ENCODE data around the gene TRMT2A.

Gene TRMT2A

DNA sequence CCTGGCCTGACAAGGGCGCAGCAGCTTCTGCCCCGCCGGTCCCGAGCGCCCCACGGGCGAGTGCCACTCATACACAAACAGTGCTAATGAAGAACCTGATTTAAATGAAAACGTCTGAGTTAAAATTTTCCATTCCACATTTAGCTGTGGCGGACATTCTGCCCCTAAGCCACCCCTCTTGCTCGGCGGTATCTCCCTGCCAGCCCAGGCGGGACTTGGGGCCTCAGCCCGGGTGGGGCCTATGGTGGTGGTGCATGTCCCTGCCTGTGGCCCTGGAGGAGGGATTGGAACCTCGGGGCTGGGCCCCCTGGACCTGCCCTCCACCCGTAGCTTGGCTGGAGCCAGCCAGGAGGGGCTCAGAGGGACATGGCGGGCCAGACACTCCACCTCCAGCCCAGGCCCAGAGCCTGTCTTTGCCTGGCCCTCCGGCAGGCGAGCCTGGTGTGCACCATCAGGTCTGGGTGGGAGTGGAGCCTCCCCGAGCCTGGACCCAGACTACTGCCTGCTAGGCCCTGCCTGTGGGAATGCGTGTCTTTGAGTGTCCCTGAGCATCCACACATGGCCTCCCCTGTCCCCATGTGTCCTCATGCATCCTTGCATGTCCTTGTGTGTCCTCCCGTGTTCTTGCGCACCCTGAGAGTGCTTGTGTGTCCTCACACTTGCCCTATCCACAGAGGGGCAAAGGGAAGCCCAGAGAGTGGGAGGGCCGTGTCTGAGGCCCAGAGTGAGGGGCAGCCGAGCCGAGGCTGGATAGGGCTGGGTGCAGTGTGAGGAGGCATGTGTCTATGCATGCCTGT lies 19.0 kb upstream of the TRMT2A start:
- TF ChIP-seq FOXM1 (IDR thresholded peaks at IDR 0.05; ENCODE audit: borderline replicate concordance, low read depth) (no peak), EGR1 (IDR thresholded peaks at IDR 0.05) (no peak), YY1 (IDR thresholded peaks at IDR 0.05; ENCODE audit: low read depth) (no peak), TAF1 (IDR thresholded peaks at IDR 0.05; ENCODE audit: low read depth) (no peak), TCF12 (IDR thresholded peaks at IDR 0.05; ENCODE audit: low read depth) (no peak), CREB1 (IDR thresholded peaks at IDR 0.05; ENCODE audit: low read depth) (no peak), TEAD4 (IDR thresholded peaks at IDR 0.05) (no peak), NFIC (IDR thresholded peaks at IDR 0.05) (no peak), CEBPB (IDR thresholded peaks at IDR 0.05) (no peak), EP300 (IDR thresholded peaks at IDR 0.05; ENCODE audit: borderline replicate concordance) (no peak), RAD21 (IDR thresholded peaks at IDR 0.05; ENCODE audit: low read depth) (no peak), ZBTB7A (IDR thresholded peaks at IDR 0.05; ENCODE audit: low read depth) (no peak)
- TF ChIP-seq, protein P1, sequence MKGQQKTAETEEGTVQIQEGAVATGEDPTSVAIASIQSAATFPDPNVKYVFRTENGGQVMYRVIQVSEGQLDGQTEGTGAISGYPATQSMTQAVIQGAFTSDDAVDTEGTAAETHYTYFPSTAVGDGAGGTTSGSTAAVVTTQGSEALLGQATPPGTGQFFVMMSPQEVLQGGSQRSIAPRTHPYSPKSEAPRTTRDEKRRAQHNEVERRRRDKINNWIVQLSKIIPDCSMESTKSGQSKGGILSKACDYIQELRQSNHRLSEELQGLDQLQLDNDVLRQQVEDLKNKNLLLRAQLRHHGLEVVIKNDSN (IDR thresholded peaks at IDR 0.05), result no peak
- TF ChIP-seq, protein P2, sequence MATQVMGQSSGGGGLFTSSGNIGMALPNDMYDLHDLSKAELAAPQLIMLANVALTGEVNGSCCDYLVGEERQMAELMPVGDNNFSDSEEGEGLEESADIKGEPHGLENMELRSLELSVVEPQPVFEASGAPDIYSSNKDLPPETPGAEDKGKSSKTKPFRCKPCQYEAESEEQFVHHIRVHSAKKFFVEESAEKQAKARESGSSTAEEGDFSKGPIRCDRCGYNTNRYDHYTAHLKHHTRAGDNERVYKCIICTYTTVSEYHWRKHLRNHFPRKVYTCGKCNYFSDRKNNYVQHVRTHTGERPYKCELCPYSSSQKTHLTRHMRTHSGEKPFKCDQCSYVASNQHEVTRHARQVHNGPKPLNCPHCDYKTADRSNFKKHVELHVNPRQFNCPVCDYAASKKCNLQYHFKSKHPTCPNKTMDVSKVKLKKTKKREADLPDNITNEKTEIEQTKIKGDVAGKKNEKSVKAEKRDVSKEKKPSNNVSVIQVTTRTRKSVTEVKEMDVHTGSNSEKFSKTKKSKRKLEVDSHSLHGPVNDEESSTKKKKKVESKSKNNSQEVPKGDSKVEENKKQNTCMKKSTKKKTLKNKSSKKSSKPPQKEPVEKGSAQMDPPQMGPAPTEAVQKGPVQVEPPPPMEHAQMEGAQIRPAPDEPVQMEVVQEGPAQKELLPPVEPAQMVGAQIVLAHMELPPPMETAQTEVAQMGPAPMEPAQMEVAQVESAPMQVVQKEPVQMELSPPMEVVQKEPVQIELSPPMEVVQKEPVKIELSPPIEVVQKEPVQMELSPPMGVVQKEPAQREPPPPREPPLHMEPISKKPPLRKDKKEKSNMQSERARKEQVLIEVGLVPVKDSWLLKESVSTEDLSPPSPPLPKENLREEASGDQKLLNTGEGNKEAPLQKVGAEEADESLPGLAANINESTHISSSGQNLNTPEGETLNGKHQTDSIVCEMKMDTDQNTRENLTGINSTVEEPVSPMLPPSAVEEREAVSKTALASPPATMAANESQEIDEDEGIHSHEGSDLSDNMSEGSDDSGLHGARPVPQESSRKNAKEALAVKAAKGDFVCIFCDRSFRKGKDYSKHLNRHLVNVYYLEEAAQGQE (IDR thresholded peaks at IDR 0.05; ENCODE audit: low read depth), result no peak
- TF ChIP-seq, protein P3, sequence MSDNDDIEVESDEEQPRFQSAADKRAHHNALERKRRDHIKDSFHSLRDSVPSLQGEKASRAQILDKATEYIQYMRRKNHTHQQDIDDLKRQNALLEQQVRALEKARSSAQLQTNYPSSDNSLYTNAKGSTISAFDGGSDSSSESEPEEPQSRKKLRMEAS (IDR thresholded peaks at IDR 0.05), result no peak

DNA sequence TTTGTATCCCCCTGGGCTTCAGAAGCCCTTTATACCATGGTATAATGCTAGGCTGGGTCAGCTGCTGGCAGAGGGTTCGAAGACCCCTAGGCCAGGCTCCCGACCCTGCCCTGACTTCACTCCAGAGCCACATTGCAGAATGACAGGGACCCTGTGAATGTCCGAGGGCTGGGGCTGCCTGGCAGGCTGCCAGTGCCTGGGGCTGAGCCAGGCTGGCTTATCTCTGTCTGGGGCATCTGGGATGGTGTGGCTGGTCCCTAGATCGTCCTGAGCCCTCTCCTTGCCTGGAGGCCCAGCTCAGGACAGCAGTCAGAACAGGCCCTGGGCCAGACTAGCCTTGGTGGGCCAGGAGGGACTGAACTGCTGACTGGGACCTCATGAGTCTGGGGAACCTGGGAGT lies 18.2 kb upstream of the TRMT2A start:
- no peak for TF ChIP-seq CREB1 (IDR thresholded peaks at IDR 0.05; ENCODE audit: low read depth)
- TF ChIP-seq, protein P1 (IDR thresholded peaks at IDR 0.05), result no peak
- no peak for TF ChIP-seq CEBPB (IDR thresholded peaks at IDR 0.05)

DNA sequence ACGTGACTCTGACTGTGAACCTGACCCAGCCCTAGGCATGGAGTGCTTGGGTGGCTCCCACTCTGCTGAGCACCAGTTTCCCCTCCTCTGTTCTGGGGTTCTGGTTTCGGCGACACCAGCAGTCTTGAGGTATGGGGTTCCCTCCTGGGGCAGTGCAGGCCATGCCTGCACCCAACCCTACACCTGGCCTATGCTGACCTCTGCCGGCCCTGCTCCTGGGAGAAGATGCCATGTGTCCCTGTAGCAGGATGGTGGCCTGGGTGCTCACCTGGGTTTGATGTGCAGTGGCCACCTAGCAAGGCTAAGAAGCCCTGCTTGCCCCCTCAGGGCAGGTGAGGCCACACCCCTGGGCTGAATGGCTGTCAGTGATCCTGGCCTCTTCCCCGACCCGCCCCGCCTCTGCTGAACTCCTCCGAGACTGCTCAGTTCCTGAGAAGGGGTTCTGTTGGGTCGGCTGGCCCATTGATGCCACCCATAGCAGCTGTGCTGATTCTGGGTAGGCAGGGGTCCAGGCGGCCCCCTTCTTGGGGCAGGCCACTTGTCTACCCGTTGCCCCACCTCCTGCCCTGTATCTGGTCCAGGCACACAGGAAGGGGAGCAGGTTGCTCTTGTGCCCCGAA lies 17.0 kb upstream of the TRMT2A start:
- no peak for TF ChIP-seq TEAD4 (IDR thresholded peaks at IDR 0.05)
- TF ChIP-seq TAF1 (IDR thresholded peaks at IDR 0.05; ENCODE audit: low read depth), result no peak
- TF ChIP-seq, protein P1 (IDR thresholded peaks at IDR 0.05), result no peak
- no peak for TF ChIP-seq RAD21 (IDR thresholded peaks at IDR 0.05; ENCODE audit: low read depth)
- TF ChIP-seq, protein P3 (IDR thresholded peaks at IDR 0.05), result no peak
- TF ChIP-seq TCF12 (IDR thresholded peaks at IDR 0.05; ENCODE audit: low read depth), result no peak
- TF ChIP-seq YY1 (IDR thresholded peaks at IDR 0.05; ENCODE audit: low read depth), result no peak
- TF ChIP-seq, protein P2 (IDR thresholded peaks at IDR 0.05; ENCODE audit: low read depth), result no peak
- no peak for TF ChIP-seq EGR1 (IDR thresholded peaks at IDR 0.05)
- no peak for TF ChIP-seq EP300 (IDR thresholded peaks at IDR 0.05; ENCODE audit: borderline replicate concordance)
- no peak for TF ChIP-seq ZBTB7A (IDR thresholded peaks at IDR 0.05; ENCODE audit: low read depth)
- TF ChIP-seq FOXM1 (IDR thresholded peaks at IDR 0.05; ENCODE audit: borderline replicate concordance, low read depth), result no peak
- no peak for TF ChIP-seq NFIC (IDR thresholded peaks at IDR 0.05)
- no peak for TF ChIP-seq CEBPB (IDR thresholded peaks at IDR 0.05)

DNA sequence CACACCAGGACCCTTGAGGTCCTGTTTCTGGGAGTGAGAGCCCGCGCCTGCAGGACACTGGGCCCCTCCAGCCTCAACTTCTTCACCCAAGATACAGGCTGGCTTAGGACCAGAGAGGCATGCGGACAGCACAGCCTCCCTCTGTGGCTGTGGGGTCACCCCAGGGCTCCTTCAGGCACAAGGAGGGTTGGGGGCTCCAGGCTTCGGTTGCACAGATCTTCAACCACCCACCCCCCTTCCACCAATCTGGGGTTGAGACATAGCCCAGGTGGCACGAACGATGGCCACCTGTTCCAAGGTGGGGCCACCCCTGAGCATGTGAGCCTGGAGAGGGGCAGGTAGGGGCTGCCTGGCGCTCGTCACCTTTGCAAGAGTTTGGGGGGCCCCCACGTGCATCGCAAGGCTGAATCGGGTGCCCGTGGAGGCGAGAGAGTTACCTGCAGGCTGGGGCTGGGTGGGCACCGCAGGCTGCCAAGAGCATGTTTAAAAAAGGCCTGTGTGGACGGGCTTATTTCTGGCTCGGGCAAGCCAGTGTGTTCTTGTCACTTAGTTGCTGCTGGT lies 15.7 kb upstream of the TRMT2A start:
- TF ChIP-seq, protein P2 (IDR thresholded peaks at IDR 0.05; ENCODE audit: low read depth), result no peak
- TF ChIP-seq TCF12 (IDR thresholded peaks at IDR 0.05; ENCODE audit: low read depth) (no peak), EP300 (IDR thresholded peaks at IDR 0.05; ENCODE audit: borderline replicate concordance) (no peak), CREB1 (IDR thresholded peaks at IDR 0.05; ENCODE audit: low read depth) (no peak), FOXM1 (IDR thresholded peaks at IDR 0.05; ENCODE audit: borderline replicate concordance, low read depth) (no peak)
- TF ChIP-seq, protein P3 (IDR thresholded peaks at IDR 0.05), result no peak
- TF ChIP-seq, protein P1 (IDR thresholded peaks at IDR 0.05), result no peak

All from Ishikawa (cell line).